HuH-7 (cell line): Measurements from ENCODE around the gene NSD2.
"Not testable (repeated sequence)": the region's sequence is repeated elsewhere in the genome, so short reads cannot be mapped to it uniquely, and the experiment has no call there.

ENCODE experiments used
- DNase-seq: peaks from one replicate; pipeline ENCODE4 v3.0.0; 2011; ENCODE audit warnings: low spot score

NSD2 gene

DNA sequence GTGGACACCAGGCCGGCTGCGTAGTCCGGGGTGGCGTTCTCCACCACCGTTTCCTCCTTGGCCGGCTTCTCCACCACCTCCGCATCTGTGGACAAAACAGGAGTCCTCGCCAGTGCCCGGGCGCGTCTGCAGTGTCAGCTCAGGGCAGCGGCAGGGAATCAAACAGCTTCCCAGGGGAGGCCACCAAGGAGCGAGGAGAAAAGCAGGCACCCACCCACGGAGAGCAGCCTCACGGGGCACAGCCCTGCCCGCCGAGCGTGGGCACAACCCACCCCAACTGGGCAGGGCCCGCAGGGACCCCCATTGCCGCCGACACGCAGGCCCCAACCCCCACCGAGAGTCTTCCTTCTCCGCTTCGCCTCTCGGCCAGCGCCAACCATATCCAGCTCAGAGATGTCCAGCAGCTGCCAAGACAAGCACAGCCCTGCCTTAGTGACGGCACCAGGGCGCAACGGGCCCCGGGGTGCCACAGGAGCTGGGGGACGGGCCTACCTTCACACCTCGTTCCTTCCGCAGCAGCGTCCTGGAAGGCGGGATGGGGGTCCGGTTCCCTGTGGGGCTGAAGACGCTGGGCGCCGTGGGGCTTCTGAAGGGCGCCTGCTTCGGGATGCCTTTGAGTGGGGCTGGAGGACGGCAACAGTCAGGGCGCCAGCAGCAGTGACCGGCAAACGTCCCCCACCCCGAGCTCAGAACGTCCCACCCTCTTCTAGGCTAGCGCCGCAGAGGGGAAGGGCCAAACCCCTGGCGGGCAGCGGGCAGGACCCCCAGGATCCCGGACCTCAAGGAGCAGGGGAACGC, 114.8 kb downstream of the NSD2 start:
- DNase-seq, result no peak

DNA sequence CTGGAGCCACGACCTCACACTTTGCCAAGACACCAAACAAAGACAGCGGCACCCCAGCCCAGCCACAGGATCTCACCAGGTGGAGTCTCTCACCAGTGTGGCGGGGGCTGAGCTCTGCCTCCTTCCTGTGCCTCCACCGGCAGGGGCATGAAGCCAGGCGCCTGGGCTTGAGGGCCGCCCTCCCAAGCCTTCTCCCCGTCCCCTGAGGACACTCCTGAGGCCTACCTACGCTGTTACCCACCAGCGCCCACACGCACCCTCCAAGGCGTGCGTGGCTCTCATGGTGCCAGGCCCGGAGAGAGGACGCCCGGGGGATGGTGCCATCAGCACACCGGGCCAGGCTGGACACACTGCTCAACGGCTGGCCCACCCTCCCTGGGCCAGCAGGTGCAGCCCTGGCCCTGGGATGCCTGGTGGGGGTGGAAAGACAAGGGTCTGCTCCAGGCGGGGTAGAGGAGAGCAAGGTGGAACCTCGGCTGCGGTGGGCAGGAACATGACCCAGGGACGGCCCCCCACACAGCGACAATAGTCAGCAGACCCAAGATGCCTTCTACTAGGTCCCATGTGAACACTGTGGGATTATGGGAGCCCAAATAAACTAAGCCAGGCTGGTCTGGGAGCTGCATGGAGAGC, 115.5 kb downstream of the NSD2 start:
- DNase-seq, result no peak

DNA sequence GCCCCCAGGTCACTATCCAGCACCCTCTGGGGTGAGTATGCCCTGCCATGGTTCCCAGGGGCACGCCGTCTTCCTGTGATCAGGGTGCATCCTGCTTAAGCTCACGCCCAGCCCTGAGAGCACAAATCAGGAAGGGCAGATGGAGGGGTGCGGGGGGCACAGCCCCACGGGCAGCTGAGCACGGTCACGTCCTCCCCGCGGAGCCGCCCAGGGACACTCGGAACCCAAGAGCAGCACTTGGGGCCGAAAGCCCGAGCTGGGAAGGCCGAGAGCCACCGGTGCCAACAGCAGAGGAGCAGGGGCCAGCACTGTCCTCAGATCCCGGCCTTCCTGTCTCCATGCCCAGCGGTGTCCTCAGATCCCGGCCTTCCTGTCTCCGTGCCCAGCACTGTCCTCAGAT, 116.1 kb downstream of the NSD2 start:
- no peak for DNase-seq

DNA sequence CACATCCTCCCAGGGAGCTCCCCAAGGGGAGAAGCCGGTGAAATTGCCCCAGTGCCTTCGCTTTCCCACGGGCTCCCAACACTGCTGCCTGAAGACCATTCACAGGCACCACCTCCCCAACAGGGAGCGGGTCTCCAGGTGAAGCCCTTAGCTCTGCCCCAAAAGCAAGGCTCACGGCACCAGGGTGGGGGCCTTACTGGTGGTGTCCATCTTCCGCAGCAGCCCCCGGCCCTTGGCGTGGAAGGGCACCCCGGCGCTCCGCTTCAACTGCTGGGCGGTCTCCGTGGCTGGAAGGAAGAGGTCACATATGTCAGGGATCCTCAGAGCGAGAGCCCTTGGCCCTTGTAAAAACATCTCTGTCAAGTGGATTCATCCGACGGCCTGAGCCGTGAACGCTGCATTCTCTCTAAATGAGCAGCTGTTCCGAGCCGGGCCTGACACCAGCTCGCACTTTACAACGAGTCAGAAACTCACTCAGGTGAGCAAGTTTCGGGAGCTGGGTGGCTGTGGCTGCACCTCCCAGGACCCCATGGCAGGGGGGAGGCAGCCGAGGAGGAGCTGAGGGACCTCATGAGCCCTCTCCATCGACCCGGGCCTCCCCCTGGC, 116.6 kb downstream of the NSD2 start:
- no peak for DNase-seq

DNA sequence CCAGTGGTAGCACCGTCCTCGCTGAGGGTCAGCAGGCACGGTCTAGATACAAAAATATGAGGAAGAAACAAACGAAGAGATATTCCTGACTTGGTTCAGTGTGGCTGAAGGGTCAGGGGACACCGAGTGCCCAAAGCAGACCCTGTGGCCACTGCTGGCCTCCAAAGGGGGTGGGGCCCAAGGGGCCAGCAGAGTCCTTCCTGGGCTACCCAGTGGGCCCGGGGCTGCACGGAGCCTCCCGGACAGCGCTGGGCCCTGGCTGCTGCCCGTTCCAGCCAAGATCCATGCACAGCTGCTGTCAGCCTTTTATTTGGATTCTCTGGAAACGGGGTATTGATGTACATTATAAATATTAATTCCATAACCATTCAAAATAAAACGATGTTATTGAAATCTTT, 117.1 kb downstream of the NSD2 start:
- no peak for DNase-seq

DNA sequence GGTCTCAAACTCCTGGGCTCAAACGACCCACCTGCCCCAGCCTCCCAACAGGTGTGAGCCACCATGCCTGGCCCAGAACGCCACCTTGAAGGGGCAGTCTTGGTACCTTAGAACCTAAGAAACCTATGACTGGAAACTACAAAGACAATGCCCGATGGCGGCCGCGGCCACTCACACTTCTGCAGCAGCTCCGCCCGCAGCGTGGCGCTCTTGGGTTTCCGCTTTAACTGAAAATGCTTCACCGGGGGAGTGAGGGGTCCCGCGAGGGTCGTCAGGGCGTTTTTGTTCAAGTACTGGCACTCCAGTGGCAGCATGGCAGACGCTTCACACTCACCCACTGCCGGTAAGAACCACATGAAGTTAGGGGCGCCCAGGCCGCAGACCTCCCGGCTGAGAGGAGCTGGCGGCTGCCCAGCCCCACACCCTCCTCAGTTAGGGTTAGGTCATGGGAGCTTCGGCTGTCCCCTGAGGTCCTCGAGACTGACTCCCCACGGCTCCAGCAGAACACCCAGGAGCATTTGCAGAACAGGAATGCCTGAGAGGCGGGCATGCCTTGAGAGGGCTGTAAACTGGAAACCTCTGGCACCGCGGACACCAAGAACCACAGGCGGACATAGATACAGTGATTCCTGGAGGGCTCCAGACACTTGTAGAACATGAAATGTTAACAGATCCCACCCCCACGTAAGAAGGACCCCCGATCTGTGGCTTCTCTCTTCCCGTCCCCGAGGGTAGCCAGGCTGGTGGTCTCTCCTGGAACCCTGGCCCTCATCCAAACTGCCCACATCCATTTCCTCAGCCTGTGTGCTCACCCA, 118.5 kb downstream of the NSD2 start:
- no peak for DNase-seq

DNA sequence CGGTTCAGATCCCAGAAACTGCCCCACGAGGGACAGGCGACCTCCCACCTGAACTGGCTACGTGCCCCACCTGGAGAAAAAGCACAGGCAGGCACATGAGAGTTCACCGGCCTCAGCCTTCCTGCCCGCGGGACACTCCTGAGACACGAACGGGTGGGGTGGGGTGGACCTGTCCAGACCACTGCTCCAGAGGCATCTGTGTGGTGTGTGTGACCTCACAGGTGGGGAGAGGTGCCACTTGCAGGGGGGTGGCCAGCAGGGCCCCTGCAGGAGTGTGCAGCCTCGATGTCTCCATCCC, 119.1 kb downstream of the NSD2 start:
- DNase-seq, result no peak

DNA sequence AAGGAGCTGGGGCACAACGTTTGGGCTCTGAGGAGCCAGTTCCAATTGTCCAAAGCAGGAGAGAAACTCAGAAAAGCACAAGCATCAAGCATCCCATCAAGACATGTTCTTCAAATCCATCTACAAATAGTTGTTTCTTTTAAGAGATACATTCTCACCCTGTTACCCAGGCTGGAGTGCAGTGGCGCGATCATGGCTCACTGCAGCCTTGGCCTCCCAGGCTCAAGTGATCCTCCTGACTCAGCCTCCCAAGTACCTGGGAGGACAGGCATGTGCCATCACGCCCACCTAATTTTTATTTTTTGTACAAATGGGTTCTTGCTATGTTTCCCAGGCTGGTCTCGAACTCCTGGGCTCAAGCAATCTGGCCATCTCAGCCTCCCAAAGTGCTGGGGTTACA, 119.5 kb downstream of the NSD2 start:
- DNase-seq, result no peak

DNA sequence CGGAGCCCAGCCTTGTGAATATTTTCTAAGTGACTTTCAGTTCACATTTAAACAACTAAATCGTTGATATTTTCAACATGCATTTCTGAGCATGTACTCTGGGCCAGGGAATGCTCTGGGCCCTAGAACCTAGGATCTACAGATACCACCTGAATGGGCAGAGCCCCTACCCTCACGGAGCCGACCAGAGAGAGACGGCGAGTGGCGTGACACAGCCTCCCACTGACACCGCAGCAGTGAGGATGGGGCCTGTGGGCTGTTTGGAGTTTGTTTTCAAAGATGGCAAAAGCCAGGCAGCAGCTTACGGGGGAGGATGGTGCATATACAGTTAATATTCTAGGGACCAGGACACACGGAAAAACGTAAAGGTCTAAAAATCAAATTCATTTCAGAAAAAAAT, 119.9 kb downstream of the NSD2 start:
- DNase-seq, result no peak

DNA sequence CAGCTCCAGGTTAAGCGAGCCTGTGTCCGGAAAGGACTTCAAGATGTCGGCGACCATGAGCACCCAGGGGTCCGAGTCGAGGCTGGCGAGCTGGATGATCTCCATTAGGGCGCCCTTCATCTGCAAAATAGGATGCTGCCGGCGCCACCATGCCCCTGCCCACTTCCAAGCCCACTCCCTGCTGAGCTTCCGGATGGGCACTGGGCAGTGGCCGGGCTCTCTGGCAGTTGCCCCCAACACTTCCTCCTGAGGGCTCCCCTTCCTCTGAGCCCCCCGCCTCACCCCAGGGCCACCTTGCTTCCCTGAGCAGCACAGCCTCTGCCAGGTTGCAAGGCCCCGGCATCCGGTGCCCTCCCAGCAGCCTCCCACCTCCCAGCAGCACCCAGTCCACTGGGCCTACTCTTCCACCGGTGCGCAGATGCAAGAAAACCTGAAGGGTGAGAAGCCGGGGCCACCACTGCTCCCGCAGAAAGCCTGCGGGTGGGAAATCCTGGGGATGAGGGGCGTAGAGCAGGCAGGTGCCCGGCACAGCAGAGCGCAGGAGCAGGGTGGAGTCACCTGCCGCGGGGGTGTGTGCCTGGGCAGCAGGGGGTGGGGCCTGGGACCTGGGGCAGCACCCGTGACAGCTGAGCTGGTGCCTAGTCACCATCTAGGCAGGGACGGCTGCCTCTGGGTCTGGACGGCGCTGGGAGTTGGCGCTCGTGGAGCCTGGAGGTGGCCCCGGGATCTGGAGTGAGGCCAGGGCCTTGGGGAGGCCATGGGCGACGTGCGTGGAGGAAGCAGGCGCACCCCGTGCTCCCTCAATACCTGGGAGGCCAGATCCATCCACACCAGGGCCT, 120.6 kb downstream of the NSD2 start:
- no peak for DNase-seq

DNA sequence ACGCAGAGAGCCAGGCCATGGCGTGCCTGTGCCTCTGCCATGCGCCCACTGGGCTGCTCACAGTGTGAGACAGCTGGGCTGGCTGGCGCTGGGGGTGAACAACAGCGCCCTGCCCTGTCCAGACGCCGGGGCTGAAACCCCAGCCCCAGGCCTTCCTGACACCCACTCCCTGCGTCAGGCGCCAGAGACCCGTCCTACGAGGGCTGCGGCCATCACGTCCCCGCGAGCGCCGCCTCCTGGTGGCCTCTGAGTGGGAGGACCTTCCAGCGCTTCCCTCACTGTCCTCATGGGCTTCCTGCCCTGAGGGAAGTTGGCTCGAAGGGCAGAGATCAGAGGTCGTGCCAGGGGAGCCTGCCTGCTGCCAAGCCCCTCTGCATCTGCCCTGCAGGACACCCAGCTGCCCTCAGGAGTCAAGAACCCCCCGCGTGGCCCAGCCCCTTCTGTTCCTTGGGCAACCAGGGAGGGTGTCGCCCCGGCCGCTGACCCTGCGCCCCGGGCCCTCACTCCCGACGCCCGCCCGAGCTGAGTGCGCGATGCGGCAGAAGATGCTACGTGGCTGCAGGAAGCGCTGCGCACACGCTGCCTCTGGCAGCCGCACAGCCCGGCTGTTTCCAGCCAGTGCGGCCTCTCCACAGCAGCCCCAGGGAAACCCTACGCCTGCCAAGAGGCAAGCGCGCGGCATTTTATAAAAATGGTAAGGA, 121.4 kb downstream of the NSD2 start:
- no peak for DNase-seq

DNA sequence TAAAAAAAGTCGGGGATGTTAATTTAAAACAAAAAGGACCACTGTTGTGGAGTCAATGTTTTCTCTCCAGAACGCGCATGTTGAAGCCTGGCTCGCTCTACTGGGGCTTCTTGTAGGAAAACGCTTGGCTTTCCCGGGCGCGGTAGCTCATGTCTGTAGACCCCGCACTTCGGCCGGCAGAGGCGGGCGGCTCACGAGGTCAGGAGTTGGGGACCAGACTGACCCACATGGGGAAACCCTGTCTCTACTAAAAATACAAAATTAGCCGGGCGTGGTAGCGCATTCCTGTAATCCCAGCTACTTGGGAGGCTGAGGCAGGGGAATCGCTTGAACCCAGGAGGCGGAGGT, 122.0 kb downstream of the NSD2 start:
- no peak for DNase-seq

DNA sequence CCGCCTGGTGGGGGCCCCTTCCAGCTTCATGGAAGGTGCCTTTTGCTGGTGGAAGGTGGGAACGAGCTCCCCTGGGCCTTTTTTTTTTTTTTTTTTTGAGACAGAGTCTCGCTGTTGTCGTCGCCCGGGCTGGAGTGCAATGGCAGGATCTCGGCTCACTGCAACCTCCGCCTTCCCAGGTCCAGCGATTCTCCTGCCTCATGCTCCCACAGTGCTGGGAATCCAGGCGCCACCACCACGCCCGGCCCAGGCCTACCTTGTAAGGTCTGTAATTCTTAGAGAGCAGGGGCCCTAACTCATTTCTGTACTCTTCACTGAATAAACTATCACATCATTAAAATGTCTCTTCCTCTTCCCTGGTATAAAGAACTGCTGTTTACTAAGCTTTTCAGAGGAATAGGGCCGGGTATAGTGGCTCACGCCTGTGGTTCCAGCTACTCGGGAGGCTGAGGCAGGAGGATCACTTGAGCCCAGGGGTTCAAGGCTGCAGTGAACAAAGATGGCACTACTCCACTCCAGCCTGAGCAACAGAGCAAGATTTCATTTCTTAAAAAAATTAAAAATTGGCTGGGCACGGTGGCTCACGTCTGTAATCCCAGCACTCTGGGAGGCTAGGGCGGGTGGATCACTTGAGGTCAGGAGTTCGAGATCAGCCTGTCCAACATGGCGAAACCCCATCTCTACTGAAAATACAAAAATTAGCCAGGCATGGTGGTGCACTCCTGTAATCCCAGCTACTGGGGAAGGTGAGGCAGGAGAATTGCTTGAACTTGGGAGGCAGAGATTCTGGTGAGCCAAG, 122.7 kb downstream of the NSD2 start:
- not testable (repeated sequence) for DNase-seq

DNA sequence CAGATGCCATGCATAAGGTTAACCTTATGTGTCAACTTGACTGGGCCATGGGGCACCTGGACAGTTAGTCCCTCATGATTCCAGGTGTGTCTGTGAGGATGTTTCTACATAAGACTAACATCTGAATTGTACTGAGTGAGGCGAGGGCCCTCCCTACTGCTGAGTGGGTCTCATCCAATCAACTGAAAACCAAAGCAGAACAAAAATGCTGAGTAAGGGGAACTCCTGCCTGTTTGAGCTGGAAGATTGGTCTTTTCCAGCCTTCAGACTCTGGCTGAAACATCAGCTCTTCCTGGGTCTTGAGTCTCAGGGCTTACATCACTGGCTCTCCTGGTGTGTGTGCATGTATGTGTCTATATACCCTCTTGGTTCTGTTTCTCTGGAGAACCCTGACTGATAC, 123.7 kb downstream of the NSD2 start:
- DNase-seq, result no peak

DNA sequence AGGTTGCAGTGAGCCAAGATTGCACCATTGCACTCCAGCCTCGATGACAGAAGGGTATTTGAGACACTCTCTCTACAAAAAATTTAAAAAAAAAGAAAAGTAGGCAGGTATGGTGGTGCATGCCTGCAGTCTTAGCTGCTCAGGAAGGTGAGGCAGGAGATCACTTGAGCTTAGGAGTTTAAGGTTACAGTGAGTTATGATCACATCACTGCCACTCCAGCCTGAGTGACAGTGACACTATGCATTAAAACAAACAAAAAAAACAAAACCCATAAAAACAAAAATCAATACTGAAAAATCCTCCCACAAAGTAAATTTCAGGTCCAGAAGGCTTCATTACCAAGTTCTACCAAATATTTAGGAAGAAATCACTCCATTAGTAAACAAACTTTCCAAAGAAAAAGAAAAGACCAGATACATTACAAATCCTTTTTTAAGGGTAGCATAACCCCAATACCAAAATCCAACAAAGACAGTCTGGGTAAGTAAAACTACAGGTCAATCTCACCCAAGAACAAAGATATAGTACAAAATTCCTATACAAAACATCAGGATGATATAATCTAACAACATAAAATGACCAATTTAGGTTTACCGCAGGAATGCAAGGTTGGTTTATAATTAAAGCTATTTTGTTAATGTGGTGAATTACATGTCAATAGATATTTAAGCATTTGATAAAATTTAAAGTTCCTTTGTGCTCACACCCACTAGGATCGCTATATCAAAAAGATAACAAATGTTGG, 125.8 kb downstream of the NSD2 start:
- no peak for DNase-seq

DNA sequence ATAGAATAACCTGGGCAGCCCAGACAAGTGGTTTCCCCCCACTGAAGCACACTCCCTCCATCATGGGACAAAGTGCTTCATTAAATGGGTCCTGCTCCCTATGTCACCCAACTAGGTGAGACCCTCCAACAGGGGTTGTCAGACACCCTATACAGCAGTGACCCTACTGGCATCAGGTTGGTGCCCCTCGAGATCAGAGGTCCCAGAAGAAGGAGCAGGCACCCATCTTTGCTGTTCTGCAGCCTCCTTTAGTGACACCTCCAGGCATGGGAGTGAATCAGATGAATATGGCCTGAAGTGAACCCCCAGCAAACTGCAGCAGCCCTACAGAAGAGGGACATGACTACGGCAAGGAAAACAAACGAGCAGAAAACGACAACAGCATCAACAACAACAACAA, 126.5 kb downstream of the NSD2 start:
- no peak for DNase-seq

DNA sequence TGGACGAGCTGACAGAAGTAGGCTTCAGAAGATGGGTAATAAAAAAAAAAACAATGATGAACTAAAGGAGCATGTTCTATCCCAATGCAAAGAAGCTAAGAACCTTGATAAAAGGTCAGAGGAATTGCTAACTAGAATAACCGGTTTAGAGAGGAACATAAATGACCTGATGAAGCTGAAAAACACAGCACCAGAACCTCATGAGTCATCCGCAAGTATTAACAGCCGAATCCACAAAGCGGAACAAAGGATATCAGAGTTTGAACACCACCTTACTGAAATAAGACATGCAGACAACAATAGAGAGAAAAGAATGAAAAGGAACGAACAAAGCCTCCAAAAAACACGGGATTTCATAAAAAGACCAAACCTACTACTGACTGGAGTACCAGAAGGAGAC, 127.1 kb downstream of the NSD2 start:
- DNase-seq, result no peak

DNA sequence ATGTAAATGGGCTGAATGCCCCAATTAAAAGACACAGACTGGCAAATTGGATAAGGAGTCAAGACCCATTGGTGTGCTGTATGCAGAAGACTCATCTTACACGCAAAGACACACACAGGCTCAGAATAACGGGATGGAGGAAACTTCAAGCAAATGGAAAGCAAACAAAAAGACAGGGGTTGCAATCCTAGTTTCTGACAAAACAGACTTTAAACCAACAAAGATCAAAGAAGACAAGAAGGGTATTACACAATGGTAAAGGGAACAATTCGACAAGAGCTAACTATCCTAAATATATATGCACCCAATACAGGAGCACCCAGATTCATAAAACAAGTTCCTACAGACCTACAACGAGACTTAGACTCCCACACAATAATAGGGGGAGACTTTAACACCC, 128.1 kb downstream of the NSD2 start:
- not testable (repeated sequence) for DNase-seq

DNA sequence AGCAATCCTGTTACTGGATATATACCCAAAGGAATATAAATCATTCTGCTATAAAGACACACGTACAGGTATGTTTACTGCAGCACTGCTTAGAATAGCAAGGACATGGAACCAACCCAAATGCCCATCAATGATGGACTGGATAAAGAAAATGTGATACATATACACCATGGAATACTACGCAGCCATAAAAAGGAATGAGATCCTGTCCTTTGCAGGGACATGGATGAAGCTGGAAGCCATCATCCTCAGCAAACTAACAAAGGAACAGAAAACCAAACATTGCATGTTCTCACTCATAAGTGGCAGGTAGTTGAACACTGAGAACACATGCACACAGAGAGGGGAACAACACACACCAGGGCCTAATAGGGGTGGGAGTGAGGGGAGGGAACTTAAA, 132.2 kb downstream of the NSD2 start:
- not testable (repeated sequence) for DNase-seq

DNA sequence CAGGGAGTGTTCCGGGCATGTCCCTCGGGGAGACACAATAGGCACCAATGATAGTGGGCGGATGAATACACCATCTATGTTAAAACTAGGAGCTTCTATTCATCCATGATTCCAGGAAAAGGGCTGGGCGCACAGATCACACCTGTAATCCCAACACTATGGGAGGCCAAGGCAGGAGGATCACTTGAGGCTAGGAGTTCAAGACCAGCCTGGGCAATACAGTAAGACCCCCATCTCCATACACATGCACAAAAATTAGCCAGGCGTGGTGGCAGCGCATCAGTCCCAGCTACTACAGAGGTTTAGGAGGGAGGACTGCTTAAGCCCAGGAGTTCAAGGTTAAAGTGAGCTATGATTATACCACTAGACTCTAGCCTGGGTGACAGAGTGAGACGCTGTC, 135.2 kb downstream of the NSD2 start:
- DNase-seq, result no peak
